GM19351 (cell line): ENCODE results near the gene RCAN3.

Experiments used
- ATAC-seq: cut with Tn5 transposase; IDR thresholded peaks from one replicate; pipeline ENCODE4 v1.9.1; 2021; ENCODE audit warnings: mild to moderate bottlenecking, moderate library complexity; ENCODE audit not compliant: unreplicated experiment

Gene RCAN3

GRCh38 chr1:24572301-24572700 is 69.7 kb downstream of the RCAN3 start:
- ATAC-seq: no peak

GRCh38 chr1:24575905-24576587 is 73.4 kb downstream of the RCAN3 start:
- ATAC-seq: no peak

GRCh38 chr1:24578846-24579245 is 76.2 kb downstream of the RCAN3 start:
- no peak for ATAC-seq

- no peak for ATAC-seq
Observed at GRCh38 chr1:24580756-24581155, 78.1 kb downstream of the RCAN3 start.

- ATAC-seq: no peak
Observed at GRCh38 chr1:24584171-24584647, 81.6 kb downstream of the RCAN3 start.

GRCh38 chr1:24586119-24586518 is 83.5 kb downstream of the RCAN3 start:
- ATAC-seq: no peak

- ATAC-seq: no peak
Observed at GRCh38 chr1:24586970-24587820, 84.6 kb downstream of the RCAN3 start.

GRCh38 chr1:24588573-24588972 is 85.9 kb downstream of the RCAN3 start:
- no peak for ATAC-seq

- ATAC-seq: no peak
Observed at GRCh38 chr1:24589200-24589599, 86.6 kb downstream of the RCAN3 start.
